Measurements from ENCODE around the gene VWA3B. TPM values are rescaled to one million over a fixed set of nuclear protein-coding genes. Genes with fewer than 3 reads are reported as not detected.

VWA3B gene
- total RNA-seq, 1 donor from 2014 or later = not detected

- intact Hi-C loops (cut with micrococcal nuclease) = loop anchor here (1.0 kb wide), 1 partner anchor 25 kb away; no protein-coding TSS in a partner anchor
These were observed 85.3 kb downstream of the VWA3B start for GRCh38 chr2:98172150-98172765.

GRCh38 chr2:98172951-98173350 is 86.0 kb downstream of the VWA3B start:
- intact Hi-C loops (cut with micrococcal nuclease) = loop anchor here (1.0 kb wide), 1 partner anchor 24 kb away; no protein-coding TSS in a partner anchor

GRCh38 chr2:98175811-98176210 is 88.8 kb downstream of the VWA3B start:
- intact Hi-C loops (cut with micrococcal nuclease) = no loop called here

- intact Hi-C loops (cut with micrococcal nuclease) = no loop called here
These were observed 90.3 kb downstream of the VWA3B start for GRCh38 chr2:98177286-98177685.

- intact Hi-C loops (cut with micrococcal nuclease) = no loop called here
These were observed 91.0 kb downstream of the VWA3B start for GRCh38 chr2:98177986-98178385.

GRCh38 chr2:98180456-98180855 is 93.5 kb downstream of the VWA3B start:
- intact Hi-C loops (cut with micrococcal nuclease) = no loop called here

- intact Hi-C loops (cut with micrococcal nuclease) = no loop called here
These were observed 94.4 kb downstream of the VWA3B start for GRCh38 chr2:98181346-98181745.

GRCh38 chr2:98185801-98186200 is 98.8 kb downstream of the VWA3B start:
- intact Hi-C loops (cut with micrococcal nuclease) = no loop called here

GRCh38 chr2:98187194-98187593 is 100.2 kb downstream of the VWA3B start:
- intact Hi-C loops (cut with micrococcal nuclease) = no loop called here

- intact Hi-C loops (cut with micrococcal nuclease) = loop anchor here (2.0 kb wide), 1 partner anchor 382 kb away; no protein-coding TSS in a partner anchor
These were observed 101.5 kb downstream of the VWA3B start for GRCh38 chr2:98188351-98189046.

GRCh38 chr2:98191883-98192282 is 104.9 kb downstream of the VWA3B start:
- intact Hi-C loops (cut with micrococcal nuclease) = no loop called here

GRCh38 chr2:98201576-98201975 is 114.6 kb downstream of the VWA3B start:
- intact Hi-C loops (cut with micrococcal nuclease) = no loop called here

- intact Hi-C loops (cut with micrococcal nuclease) = no loop called here
These were observed 118.9 kb downstream of the VWA3B start for GRCh38 chr2:98205889-98206288.

- intact Hi-C loops (cut with micrococcal nuclease) = no loop called here
These were observed 125.4 kb downstream of the VWA3B start for GRCh38 chr2:98212092-98213000.

GRCh38 chr2:98216616-98217015 is 129.6 kb downstream of the VWA3B start:
- intact Hi-C loops (cut with micrococcal nuclease) = no loop called here

GRCh38 chr2:98219152-98219551 is 132.2 kb downstream of the VWA3B start:
- intact Hi-C loops (cut with micrococcal nuclease) = no loop called here

GRCh38 chr2:98233941-98234340 is 147.0 kb downstream of the VWA3B start:
- intact Hi-C loops (cut with micrococcal nuclease) = no loop called here

- intact Hi-C loops (cut with micrococcal nuclease) = no loop called here
These were observed 147.8 kb downstream of the VWA3B start for GRCh38 chr2:98234776-98235175.

- intact Hi-C loops (cut with micrococcal nuclease) = no loop called here
These were observed 150.0 kb downstream of the VWA3B start for GRCh38 chr2:98236935-98237334.

GRCh38 chr2:98240786-98241398 is 153.9 kb downstream of the VWA3B start:
- intact Hi-C loops (cut with micrococcal nuclease) = no loop called here

- intact Hi-C loops (cut with micrococcal nuclease) = no loop called here
These were observed 154.6 kb downstream of the VWA3B start for GRCh38 chr2:98241592-98241991.

All from T-helper 1 cell treated with Interleukin-12 subunit alpha and Interleukin-12 subunit beta and Interleukin-4 antibody, amounts not matched to agents 30 ng/mL and 1 ng/mL, for 36 hours (primary cell).